ENCODE results near the gene TCEA2.

GRCh38 chr20:64083378-64083803, 20.4 kb downstream of the TCEA2 start:
- no peak for TF ChIP-seq ZNF432 (CRISPR knock-in tag; IDR thresholded peaks at IDR 0.05; ENCODE audit: borderline replicate concordance)
- TF ChIP-seq ZSCAN30 (CRISPR knock-in tag; IDR thresholded peaks at IDR 0.05): no peak
- peak; percentile 90 for TF ChIP-seq CTCF (CRISPR knock-in tag; IDR thresholded peaks at IDR 0.05)
- TF ChIP-seq SUZ12 (IDR thresholded peaks at IDR 0.05; ENCODE audit: low read depth, low read length): no peak; the same call in 1 of the 2 replicates
